ENCODE data around the gene PHF13.

PHF13 gene

GRCh38 chr1:6623269-6623965 is 9.9 kb downstream of the PHF13 start:
- no peaks in the 10 kb centered on the region for H3K27me3 ChIP-seq (replicated peaks in 2 of 5; ENCODE audit: control insufficient read depth in 4 of 5, insufficient read depth in 5 of 5, low read length in 4 of 5)
- H3K4me1 ChIP-seq (ENCODE audit: control extremely low read depth in 1 of 4, control insufficient read depth in 4 of 4, insufficient read depth in 4 of 4, low read length in 3 of 4) = peaks cover 0 to 14% (median 12%) of the 10 kb centered on the region in 4 experiments
- CTCF ChIA-PET = interaction anchor here (1.2 to 1.5 kb wide), 4 partner anchors 11 to 69 kb away, joined by 3 to 5 read pairs (median 4); partner anchors contain the start of genes KLHL21 and NOL9
- H3K36me3 ChIP-seq (ENCODE audit: control insufficient read depth in 4 of 4, insufficient read depth in 4 of 4, low read length in 3 of 4) = peaks cover 2 to 54% (median 30%) of the 10 kb centered on the region in 4 experiments
- H3K27ac ChIP-seq (ENCODE audit: insufficient read depth in 1 of 2, low read depth in 1 of 2, low read length in 2 of 2, poor library complexity in 1 of 2, severe bottlenecking in 2 of 2) = no peak overlapping the region
- DNase-seq = no peak
- no peak overlapping the region for H3K4me3 ChIP-seq (ENCODE audit: control insufficient read depth in 1 of 7, extremely low read depth in 1 of 7, insufficient read depth in 4 of 7, low read depth in 2 of 7, low read length in 6 of 7)
- POLR2A ChIA-PET = no interaction called here
- 94% methylated on average over 12 of the region's 14 CpGs for WGBS (ENCODE audit: insufficient coverage)
- H3K9me3 ChIP-seq (ENCODE audit: control extremely low read depth in 1 of 5, control insufficient read depth in 4 of 5, insufficient read depth in 2 of 5, low read depth in 1 of 5, low read length in 4 of 5) = no peaks in the 10 kb centered on the region

- 4% methylated on average over 62 of the region's 73 CpGs for WGBS (ENCODE audit: insufficient coverage)
- ChIA-PET POLR2A (interaction anchor here (0.7 kb wide), 1 partner anchor 45 kb away, joined by 3 read pairs; the partner anchor contains the start of gene ZBTB48), CTCF (interaction anchor here (0.8 to 1.5 kb wide), 4 partner anchors 9 to 71 kb away, joined by 3 to 5 read pairs (median 4); partner anchors contain the start of genes KLHL21 and NOL9)
- peak within 1 kb of the TSS; percentile 42 to 90 (median 81) for H3K4me3 ChIP-seq (ENCODE audit: control insufficient read depth in 1 of 7, extremely low read depth in 1 of 7, insufficient read depth in 4 of 7, low read depth in 2 of 7, low read length in 6 of 7)
- peaks cover 4 to 58% (median 37%) of the 10 kb centered on the region in 4 experiments for H3K36me3 ChIP-seq (ENCODE audit: control insufficient read depth in 4 of 4, insufficient read depth in 4 of 4, low read length in 3 of 4)
- H3K27ac ChIP-seq (ENCODE audit: insufficient read depth in 1 of 2, low read depth in 1 of 2, low read length in 2 of 2, poor library complexity in 1 of 2, severe bottlenecking in 2 of 2) = peak within 1 kb of the TSS in 1 of 2 experiments; percentile 71
- DNase-seq = peak; percentile 80 to 89 (median 85)
- no peaks in the 10 kb centered on the region for H3K27me3 ChIP-seq (replicated peaks in 2 of 5; ENCODE audit: control insufficient read depth in 4 of 5, insufficient read depth in 5 of 5, low read length in 4 of 5)
- H3K9me3 ChIP-seq (ENCODE audit: control extremely low read depth in 1 of 5, control insufficient read depth in 4 of 5, insufficient read depth in 2 of 5, low read depth in 1 of 5, low read length in 4 of 5) = no peaks in the 10 kb centered on the region
- H3K4me1 ChIP-seq (ENCODE audit: control extremely low read depth in 1 of 4, control insufficient read depth in 4 of 4, insufficient read depth in 4 of 4, low read length in 3 of 4) = peaks cover 0 to 14% (median 12%) of the 10 kb centered on the region in 4 experiments
Measured at GRCh38 chr1:6624710-6625583, 11.4 kb downstream of the PHF13 start, which contains the start of gene THAP3. TSS of gene THAP3 (plus strand) at chr1:6624868. CDS start at chr1:6625219, 351 bp downstream.

GRCh38 chr1:6625584-6626149 is 12.1 kb downstream of the PHF13 start:
- CTCF ChIA-PET = interaction anchor here (0.8 to 1.3 kb wide), 3 partner anchors 13 to 24 kb away, joined by 3 to 4 read pairs (median 3); no protein-coding TSS in a partner anchor
- peak overlapping the region; percentile 42 to 90 (median 81) for H3K4me3 ChIP-seq (ENCODE audit: control insufficient read depth in 1 of 7, extremely low read depth in 1 of 7, insufficient read depth in 4 of 7, low read depth in 2 of 7, low read length in 6 of 7)
- H3K4me1 ChIP-seq (ENCODE audit: control extremely low read depth in 1 of 4, control insufficient read depth in 4 of 4, insufficient read depth in 4 of 4, low read length in 3 of 4) = peaks cover 0 to 14% (median 12%) of the 10 kb centered on the region in 4 experiments
- H3K9me3 ChIP-seq (ENCODE audit: control extremely low read depth in 1 of 5, control insufficient read depth in 4 of 5, insufficient read depth in 2 of 5, low read depth in 1 of 5, low read length in 4 of 5) = no peaks in the 10 kb centered on the region
- POLR2A ChIA-PET = interaction anchor here (0.7 kb wide), 1 partner anchor 46 kb away, joined by 3 read pairs; the partner anchor contains the start of gene ZBTB48
- no peaks in the 10 kb centered on the region for H3K27me3 ChIP-seq (replicated peaks in 2 of 5; ENCODE audit: control insufficient read depth in 4 of 5, insufficient read depth in 5 of 5, low read length in 4 of 5)
- DNase-seq = peak in 2 of 3 donors; percentile 49 to 60
- H3K36me3 ChIP-seq (ENCODE audit: control insufficient read depth in 4 of 4, insufficient read depth in 4 of 4, low read length in 3 of 4) = peaks cover 2 to 58% (median 36%) of the 10 kb centered on the region in 4 experiments
- 3% methylated on average over 22 of the region's 32 CpGs for WGBS (ENCODE audit: insufficient coverage)
- peak overlapping the region in 1 of 2 experiments; percentile 71 for H3K27ac ChIP-seq (ENCODE audit: insufficient read depth in 1 of 2, low read depth in 1 of 2, low read length in 2 of 2, poor library complexity in 1 of 2, severe bottlenecking in 2 of 2)

- Histone ChIP-seq H3K27me3 (replicated peaks in 2 of 5; ENCODE audit: control insufficient read depth in 4 of 5, insufficient read depth in 5 of 5, low read length in 4 of 5) (no peaks in the 10 kb centered on the region), H3K4me3 (ENCODE audit: control insufficient read depth in 1 of 7, extremely low read depth in 1 of 7, insufficient read depth in 4 of 7, low read depth in 2 of 7, low read length in 6 of 7) (no peak overlapping the region), H3K27ac (ENCODE audit: insufficient read depth in 1 of 2, low read depth in 1 of 2, low read length in 2 of 2, poor library complexity in 1 of 2, severe bottlenecking in 2 of 2) (no peak overlapping the region), H3K4me1 (ENCODE audit: control extremely low read depth in 1 of 4, control insufficient read depth in 4 of 4, insufficient read depth in 4 of 4, low read length in 3 of 4) (peaks cover 0 to 14% (median 12%) of the 10 kb centered on the region in 4 experiments), H3K36me3 (ENCODE audit: control insufficient read depth in 4 of 4, insufficient read depth in 4 of 4, low read length in 3 of 4) (peaks cover 2 to 49% (median 31%) of the 10 kb centered on the region in 4 experiments), H3K9me3 (ENCODE audit: control extremely low read depth in 1 of 5, control insufficient read depth in 4 of 5, insufficient read depth in 2 of 5, low read depth in 1 of 5, low read length in 4 of 5) (no peaks in the 10 kb centered on the region)
- WGBS (ENCODE audit: insufficient coverage) = over 99% methylated on average over 8 of the region's 9 CpGs
- ChIA-PET CTCF (interaction anchor here (0.8 to 1.3 kb wide), 3 partner anchors 11 to 25 kb away, joined by 3 to 4 read pairs (median 3); no protein-coding TSS in a partner anchor), POLR2A (no interaction called here)
- no peak for DNase-seq
Measured at GRCh38 chr1:6627031-6627430, 13.5 kb downstream of the PHF13 start.

- CTCF ChIA-PET = interaction anchor here (0.8 to 1.5 kb wide), 6 partner anchors 9 to 127 kb away, joined by 3 to 9 read pairs (median 3); partner anchors contain the start of gene ZBTB48
- no peaks in the 10 kb centered on the region for H3K27me3 ChIP-seq (replicated peaks in 2 of 5; ENCODE audit: control insufficient read depth in 4 of 5, insufficient read depth in 5 of 5, low read length in 4 of 5)
- peaks cover 2 to 50% (median 33%) of the 10 kb centered on the region in 4 experiments for H3K36me3 ChIP-seq (ENCODE audit: control insufficient read depth in 4 of 4, insufficient read depth in 4 of 4, low read length in 3 of 4)
Measured at GRCh38 chr1:6627841-6628545, 14.5 kb downstream of the PHF13 start.

GRCh38 chr1:6628971-6629479 is 15.5 kb downstream of the PHF13 start:
- Histone ChIP-seq H3K4me1 (ENCODE audit: control extremely low read depth in 1 of 4, control insufficient read depth in 4 of 4, insufficient read depth in 4 of 4, low read length in 3 of 4) (peaks cover 0 to 14% (median 12%) of the 10 kb centered on the region in 4 experiments), H3K27me3 (replicated peaks in 2 of 5; ENCODE audit: control insufficient read depth in 4 of 5, insufficient read depth in 5 of 5, low read length in 4 of 5) (no peaks in the 10 kb centered on the region), H3K4me3 (ENCODE audit: control insufficient read depth in 1 of 7, extremely low read depth in 1 of 7, insufficient read depth in 4 of 7, low read depth in 2 of 7, low read length in 6 of 7) (no peak overlapping the region), H3K27ac (ENCODE audit: insufficient read depth in 1 of 2, low read depth in 1 of 2, low read length in 2 of 2, poor library complexity in 1 of 2, severe bottlenecking in 2 of 2) (no peak overlapping the region), H3K9me3 (ENCODE audit: control extremely low read depth in 1 of 5, control insufficient read depth in 4 of 5, insufficient read depth in 2 of 5, low read depth in 1 of 5, low read length in 4 of 5) (no peaks in the 10 kb centered on the region), H3K36me3 (ENCODE audit: control insufficient read depth in 4 of 4, insufficient read depth in 4 of 4, low read length in 3 of 4) (peaks cover 4 to 56% (median 39%) of the 10 kb centered on the region in 4 experiments)
- CTCF ChIA-PET = no interaction called here
- no peak for DNase-seq
- POLR2A ChIA-PET = no interaction called here
- 91% methylated on average over 8 of the region's 12 CpGs for WGBS (ENCODE audit: insufficient coverage)

More at GRCh38 chr1:6627841-6628545, 14.5 kb downstream of the PHF13 start:
- Histone ChIP-seq H3K4me1 (ENCODE audit: control extremely low read depth in 1 of 4, control insufficient read depth in 4 of 4, insufficient read depth in 4 of 4, low read length in 3 of 4) (peaks cover 0 to 14% (median 12%) of the 10 kb centered on the region in 4 experiments), H3K9me3 (ENCODE audit: control extremely low read depth in 1 of 5, control insufficient read depth in 4 of 5, insufficient read depth in 2 of 5, low read depth in 1 of 5, low read length in 4 of 5) (no peaks in the 10 kb centered on the region), H3K27ac (ENCODE audit: insufficient read depth in 1 of 2, low read depth in 1 of 2, low read length in 2 of 2, poor library complexity in 1 of 2, severe bottlenecking in 2 of 2) (no peak overlapping the region), H3K4me3 (ENCODE audit: control insufficient read depth in 1 of 7, extremely low read depth in 1 of 7, insufficient read depth in 4 of 7, low read depth in 2 of 7, low read length in 6 of 7) (no peak overlapping the region)
- POLR2A ChIA-PET = no interaction called here
- 96% methylated on average over 21 of the region's 21 CpGs for WGBS (ENCODE audit: insufficient coverage)
- no peak for DNase-seq
